Right lobe of liver (tissue), 6 donors: ENCODE data around the gene SLC2A4. TPM values are rescaled to one million over a fixed set of nuclear protein-coding genes. Genes with fewer than 3 reads are reported as not detected.
"Not testable (repeated sequence)": the region's sequence is repeated elsewhere in the genome, so short reads cannot be mapped to it uniquely, and the experiment has no call there.

Source experiments
- ATAC-seq, 4 donors: fragments of 200-7000 bp; cut with Tn5 transposase; one replicate each; pipeline ENCODE4 v1.9.1; 2020; ENCODE audit warnings: mild to moderate bottlenecking in 4 of 4, moderate library complexity in 4 of 4
- DNase-seq, 3 donors: peaks; one replicate each; pipeline ENCODE4 v3.0.0-alpha.2; 2020
- H3K27ac ChIP-seq, 3 donors: fragments of 200-600 bp; one replicate each; pipeline ENCODE4 v1.8.0; 2022
- H3K27me3 ChIP-seq, 2 donors: fragments of 200-600 bp; one replicate each; pipeline ENCODE4 v1.8.0; 2022
- H3K36me3 ChIP-seq, 4 donors: fragments of 200-600 bp; sonication (generic) in 1 of 4; one replicate each; pipeline versions ENCODE4 v1.5.1 to v1.8.0; 2017 to 2022; ENCODE audit warnings: control low read depth in 1 of 4
- H3K4me1 ChIP-seq, 4 donors: fragments of 200-600 bp; sonication (generic) in 1 of 4; one replicate each; pipeline versions ENCODE4 v1.5.1 to v1.8.0; 2017 to 2022; ENCODE audit warnings: control low read depth in 1 of 4
- H3K4me3 ChIP-seq, 3 donors: fragments of 200-600 bp; one replicate each; pipeline ENCODE4 v1.8.0; 2022
- H3K9me3 ChIP-seq, 4 donors: fragments of 200-600 bp; sonication (generic) in 1 of 4; one replicate each; pipeline versions ENCODE4 v1.5.1 to v1.8.0; 2017 to 2022; ENCODE audit warnings: control low read depth in 1 of 4
- POLR2A ChIP-seq: fragments of 450-650 bp; IDR thresholded peaks from one replicate; pipeline ENCODE4 v1.6.1; 2017; ENCODE audit warnings: antibody characterized with exemption, mild to moderate bottlenecking
- WGBS: methylation state at CpG from one replicate; pipeline ENCODE4 v1.1.6; 2018; ENCODE audit warnings: low coverage, low lambda C conversion rate; ENCODE audit not compliant: insufficient coverage; ENCODE audit errors: missing lambda C conversion rate; 5-methylcytosine and 5-hydroxymethylcytosine counted together
- intact Hi-C, 2 donors: fragments of 100-400 bp; cut with DNase I; formaldehyde crosslinking; loops; one replicate each; pipeline versions ENCODE4 v1.11.2 to v1.14.1; 2022
- small RNA-seq, 2 experiments: library from RNA; depleted of rRNA; stranded (forward); fragments of <200 nt; gene quantifications; one replicate each; pipeline ENCODE3, GENCODE V24; 2016
- total RNA-seq, 6 experiments: library from RNA; depleted of rRNA in 2 of 6; stranded (reverse); fragments of >200 nt in 2 of 6; fragmentation: NEBNext Ultra II Directional in 3 of 6; extraction: Animal tissue kit (Norgen Biotek cat#: 25700) in 3 of 6; gene quantifications; one replicate each; pipeline versions ENCODE4 v1.1.0 to v1.2.4, GENCODE V29; 2016 to 2023
- TF ChIP-seq, protein P1 (sequence below), 4 donors: fragments of 200-600 bp in 3 of 4; fragments of 450-650 bp in 1 of 4; IDR thresholded peaks; one replicate each; pipeline versions ENCODE4 v1.5.1 to v1.8.0; 2016 to 2022; ENCODE audit warnings: antibody characterized with exemption in 4 of 4, mild to moderate bottlenecking in 2 of 4
- donor health status: DM: no; HTN: yes; CAD: no.
- donor health status: DM: no; HTN: no; CAD: no.
- donor health status: DM: no; HTN: no; CAD: no.
- donor health status: DM: no; HTN: yes; CAD: no.
- donor health status: DM: no; HTN: yes; CAD: no.

Gene SLC2A4
- total RNA-seq, 6 experiments from 2014 or later, result 0.66 to 2.1 (median 1.4) TPM

- DNase-seq (peak in 1 of 3 donors; percentile 63), ATAC-seq (peak; percentile 66 to 81 (median 68))
- TF ChIP-seq POLR2A, result no peak
- TF ChIP-seq, protein P1, sequence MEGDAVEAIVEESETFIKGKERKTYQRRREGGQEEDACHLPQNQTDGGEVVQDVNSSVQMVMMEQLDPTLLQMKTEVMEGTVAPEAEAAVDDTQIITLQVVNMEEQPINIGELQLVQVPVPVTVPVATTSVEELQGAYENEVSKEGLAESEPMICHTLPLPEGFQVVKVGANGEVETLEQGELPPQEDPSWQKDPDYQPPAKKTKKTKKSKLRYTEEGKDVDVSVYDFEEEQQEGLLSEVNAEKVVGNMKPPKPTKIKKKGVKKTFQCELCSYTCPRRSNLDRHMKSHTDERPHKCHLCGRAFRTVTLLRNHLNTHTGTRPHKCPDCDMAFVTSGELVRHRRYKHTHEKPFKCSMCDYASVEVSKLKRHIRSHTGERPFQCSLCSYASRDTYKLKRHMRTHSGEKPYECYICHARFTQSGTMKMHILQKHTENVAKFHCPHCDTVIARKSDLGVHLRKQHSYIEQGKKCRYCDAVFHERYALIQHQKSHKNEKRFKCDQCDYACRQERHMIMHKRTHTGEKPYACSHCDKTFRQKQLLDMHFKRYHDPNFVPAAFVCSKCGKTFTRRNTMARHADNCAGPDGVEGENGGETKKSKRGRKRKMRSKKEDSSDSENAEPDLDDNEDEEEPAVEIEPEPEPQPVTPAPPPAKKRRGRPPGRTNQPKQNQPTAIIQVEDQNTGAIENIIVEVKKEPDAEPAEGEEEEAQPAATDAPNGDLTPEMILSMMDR (IDR thresholded peaks at IDR 0.05), result no peak
- H3K27ac ChIP-seq, result no peak within 1 kb of the TSS
- 34% methylated on average over 8 of the region's 17 CpGs for WGBS
- no peaks in the 10 kb centered on the region for H3K4me1 ChIP-seq
- no peaks in the 10 kb centered on the region for H3K36me3 ChIP-seq
- intact Hi-C loops, result no loop called here
- no peaks in the 10 kb centered on the region for H3K9me3 ChIP-seq
- no peaks in the 10 kb centered on the region for H3K27me3 ChIP-seq
- peak within 1 kb of the TSS in 2 of 3 donors; percentile 12 to 32 for H3K4me3 ChIP-seq
Measured at GRCh38 chr17:7336240-7337175, 55.0 kb downstream of the SLC2A4 start, which contains the start of gene ACAP1. Gene ACAP1, plus strand, starts transcription at chr17:7336529. Its CDS starts 206 bp downstream, at chr17:7336735.

DNA sequence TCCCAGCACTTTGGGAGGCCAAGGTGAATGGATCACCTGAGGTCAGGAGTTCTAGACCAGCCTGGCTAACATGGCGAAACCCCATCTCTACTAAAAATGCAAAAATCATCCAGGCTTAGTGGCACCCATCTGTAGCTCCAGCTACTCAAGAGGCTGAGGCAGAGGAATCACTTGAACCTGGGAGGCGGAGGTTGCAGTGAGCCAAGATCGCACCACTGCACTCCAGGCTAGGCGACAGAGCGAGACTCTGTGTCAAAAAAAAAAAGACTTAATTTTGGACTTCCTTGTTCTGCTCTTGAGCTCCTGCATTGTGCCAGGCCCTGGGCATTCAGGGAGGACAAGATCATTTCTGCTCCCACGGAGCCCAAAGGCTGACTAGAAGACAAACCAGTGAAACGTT lies 56.1 kb downstream of the SLC2A4 start:
- ATAC-seq, H3K27me3 ChIP-seq, H3K4me3 ChIP-seq, H3K36me3 ChIP-seq, DNase-seq, H3K9me3 ChIP-seq, H3K27ac ChIP-seq, intact Hi-C loops, H3K4me1 ChIP-seq: not testable (repeated sequence)
- WGBS, result 52% methylated on average over 3 of the region's 7 CpGs

Small RNAs within 50 kb of the gene (small RNA-seq; reads per million reads assigned to genes)
- 0 reads per million in 2 experiments for gene AC026954.2
- 0 reads per million in 2 experiments for gene RF00019

Other genes starting within 250 kb of the SLC2A4 start
- 10 to 100 TPM; 14.7 to 66.4 (median 39.5) TPM for gene SLC16A13, start 245.7 kb upstream of the SLC2A4 start, total RNA-seq
- gene SLC16A11, start 237.6 kb upstream of the SLC2A4 start, total RNA-seq, result 10 to 100 TPM in 1 of 6 experiments, 1 to 10 TPM in 4, under 1 TPM in 1; 0.84 to 10.2 (median 2.4) TPM
- 1 to 10 TPM in 4 of 6 experiments, under 1 TPM in 2; 0.77 to 2.6 (median 1.5) TPM for gene CLEC10A, start 201.5 kb upstream of the SLC2A4 start, total RNA-seq
- 100 to 1,000 TPM; 412 to 553 (median 461) TPM for gene ASGR2, start 166.9 kb upstream of the SLC2A4 start, total RNA-seq
- 100 to 1,000 TPM; 399 to 624 (median 417) TPM for gene ASGR1, start 102.3 kb upstream of the SLC2A4 start, total RNA-seq
- gene DLG4, start 61.9 kb upstream of the SLC2A4 start, total RNA-seq, result 1 to 10 TPM; 3.0 to 6.4 (median 4.1) TPM
- 1,000 to 10,000 TPM in 3 of 6 experiments, 100 to 1,000 TPM in 3; 640 to 1,849 (median 1,071) TPM for gene ACADVL, start 61.8 kb upstream of the SLC2A4 start, total RNA-seq
- 10 to 100 TPM in 4 of 6 experiments, 1 to 10 TPM in 2; 9.6 to 13.5 (median 12.8) TPM for gene DVL2, start 47.2 kb upstream of the SLC2A4 start, total RNA-seq
- gene PHF23, start 42.3 kb upstream of the SLC2A4 start, total RNA-seq, result 10 to 100 TPM; 16.0 to 24.3 (median 18.2) TPM
- 100 to 1,000 TPM; 238 to 330 (median 244) TPM for gene GABARAP, start 39.3 kb upstream of the SLC2A4 start, total RNA-seq
- gene CTDNEP1, start 30.0 kb upstream of the SLC2A4 start, total RNA-seq, result 10 to 100 TPM; 25.9 to 34.6 (median 31.9) TPM
- gene ELP5, start 29.5 kb upstream of the SLC2A4 start, total RNA-seq, result 10 to 100 TPM; 14.2 to 29.6 (median 22.9) TPM
- gene CLDN7, start 19.2 kb upstream of the SLC2A4 start, total RNA-seq, result 100 to 1,000 TPM in 1 of 6 experiments, 10 to 100 TPM in 4, 1 to 10 TPM in 1; 9.6 to 114 (median 23.3) TPM
- 1 to 10 TPM in 2 of 6 experiments, under 1 TPM in 4; 0.27 to 1.7 (median 0.90) TPM for gene YBX2, start 12.9 kb downstream of the SLC2A4 start, total RNA-seq
- gene EIF5A, start 25.9 kb downstream of the SLC2A4 start, total RNA-seq, result 100 to 1,000 TPM; 222 to 299 (median 238) TPM
- 10 to 100 TPM; 22.0 to 48.1 (median 23.2) TPM for gene GPS2, start 33.6 kb downstream of the SLC2A4 start, total RNA-seq
- gene NEURL4, start 47.6 kb downstream of the SLC2A4 start, total RNA-seq, result 10 to 100 TPM in 4 of 6 experiments, 1 to 10 TPM in 2; 4.2 to 22.1 (median 10.8) TPM
- gene ACAP1, start 54.8 kb downstream of the SLC2A4 start, total RNA-seq, result 1 to 10 TPM; 1.6 to 6.8 (median 2.7) TPM
- 1 to 10 TPM; 2.2 to 4.4 (median 2.9) TPM for gene KCTD11, start 70.4 kb downstream of the SLC2A4 start, total RNA-seq
- gene TMEM95, start 73.4 kb downstream of the SLC2A4 start, total RNA-seq, result not detected
- 1 to 10 TPM; 2.9 to 5.1 (median 4.0) TPM for gene TNK1, start 99.4 kb downstream of the SLC2A4 start, total RNA-seq
- 1 to 10 TPM; 5.5 to 8.9 (median 6.4) TPM for gene PLSCR3, start 112.8 kb downstream of the SLC2A4 start, total RNA-seq
- 10 to 100 TPM; 56.4 to 95.4 (median 68.9) TPM for gene TMEM256, start 122.4 kb downstream of the SLC2A4 start, total RNA-seq
- 1 to 10 TPM; 1.3 to 5.3 (median 3.0) TPM for gene NLGN2, start 126.1 kb downstream of the SLC2A4 start, total RNA-seq
- not detected for gene SPEM1, start 138.6 kb downstream of the SLC2A4 start, total RNA-seq
- not detected for gene SPEM2, start 143.9 kb downstream of the SLC2A4 start, total RNA-seq
- not detected for gene SPEM3, start 147.1 kb downstream of the SLC2A4 start, total RNA-seq
- 1 to 10 TPM; 2.3 to 8.4 (median 4.0) TPM for gene TMEM102, start 153.7 kb downstream of the SLC2A4 start, total RNA-seq
- under 1 TPM in 5 of 6 experiments, not detected in 1; 0.37 to 0.84 (median 0.68) TPM for gene FGF11, start 157.8 kb downstream of the SLC2A4 start, total RNA-seq
- gene CHRNB1, start 163.3 kb downstream of the SLC2A4 start, total RNA-seq, result 10 to 100 TPM in 2 of 6 experiments, 1 to 10 TPM in 4; 6.0 to 12.3 (median 8.2) TPM
- gene ZBTB4, start 197.9 kb downstream of the SLC2A4 start, total RNA-seq, result 10 to 100 TPM in 1 of 6 experiments, 1 to 10 TPM in 5; 5.7 to 10.5 (median 7.9) TPM
- gene SLC35G6, start 199.7 kb downstream of the SLC2A4 start, total RNA-seq, result not detected
- gene POLR2A, start 202.6 kb downstream of the SLC2A4 start, total RNA-seq, result 10 to 100 TPM; 36.1 to 49.9 (median 46.0) TPM